GM06990 (cell line): ENCODE results near the gene ANKRD11.
"Not testable (repeated sequence)": the region's sequence is repeated elsewhere in the genome, so short reads cannot be mapped to it uniquely, and the experiment has no call there.

Experiments used
- DNase-seq: peaks from one replicate; pipeline ENCODE4 v3.0.0-alpha.2; 2011; ENCODE audit not compliant: insufficient read length; ENCODE audit errors: extremely low read depth
- H3K27me3 ChIP-seq: replicated peaks from 2 replicates; pipeline ENCODE4 v1.6.0; 2011; ENCODE audit warnings: low read length; ENCODE audit not compliant: control insufficient read depth, insufficient read depth
- H3K36me3 ChIP-seq: 2 replicates; pipeline ENCODE4 v1.5.1; 2011; ENCODE audit warnings: low read length; ENCODE audit not compliant: control insufficient read depth, insufficient read depth
- H3K4me3 ChIP-seq: replicated peaks from 2 replicates; pipeline ENCODE4 v1.5.1; 2011; ENCODE audit warnings: low read depth, mild to moderate bottlenecking, control low read depth, low read length
- TF ChIP-seq, protein P1 (sequence below): IDR thresholded peaks from 2 replicates; pipeline ENCODE4 v1.5.1; 2011; ENCODE audit warnings: low read length, control low read depth, mild to moderate bottlenecking, inconsistent platforms; ENCODE audit not compliant: insufficient read depth, poor library complexity, severe bottlenecking

ANKRD11 gene

DNA sequence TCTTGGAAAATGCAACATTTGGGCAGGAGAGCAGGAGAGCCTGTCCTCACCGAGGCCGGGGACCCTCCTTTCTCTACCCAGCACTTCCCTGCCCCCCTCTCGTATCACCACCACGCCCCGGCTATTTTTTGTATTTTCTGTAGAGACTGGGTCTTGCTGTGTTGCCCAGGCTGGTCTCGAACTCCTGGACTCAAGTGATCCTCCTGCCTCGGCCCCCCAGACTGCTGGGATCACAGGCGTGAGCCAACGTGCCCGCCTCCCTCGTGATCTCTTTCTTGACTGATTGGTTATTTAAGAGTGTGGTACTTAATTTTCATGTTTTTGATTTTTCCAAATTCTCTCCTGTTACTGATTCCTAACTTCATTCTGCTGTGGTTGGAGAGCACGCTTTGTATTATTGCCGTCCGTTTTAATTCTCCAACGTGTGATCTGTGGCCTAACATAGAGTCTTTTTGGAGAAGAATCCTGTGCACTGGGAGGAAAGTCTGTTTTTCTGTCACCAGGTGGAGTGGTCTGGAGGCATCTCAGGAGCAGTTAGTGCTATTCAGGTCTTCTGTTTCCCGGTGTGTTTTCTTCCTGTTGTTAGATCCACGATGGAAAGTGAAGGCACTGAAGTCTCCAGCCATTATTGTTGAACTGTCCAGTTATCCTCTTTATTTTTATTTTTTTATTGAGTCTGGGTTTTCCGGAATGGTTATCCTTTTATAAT lies 232.4 kb downstream of the ANKRD11 start:
- no peak for DNase-seq
- Histone ChIP-seq H3K36me3 (no peaks in the 10 kb centered on the region), H3K4me3 (no peak overlapping the region), H3K27me3 (no peaks in the 10 kb centered on the region)
- TF ChIP-seq, protein P1, sequence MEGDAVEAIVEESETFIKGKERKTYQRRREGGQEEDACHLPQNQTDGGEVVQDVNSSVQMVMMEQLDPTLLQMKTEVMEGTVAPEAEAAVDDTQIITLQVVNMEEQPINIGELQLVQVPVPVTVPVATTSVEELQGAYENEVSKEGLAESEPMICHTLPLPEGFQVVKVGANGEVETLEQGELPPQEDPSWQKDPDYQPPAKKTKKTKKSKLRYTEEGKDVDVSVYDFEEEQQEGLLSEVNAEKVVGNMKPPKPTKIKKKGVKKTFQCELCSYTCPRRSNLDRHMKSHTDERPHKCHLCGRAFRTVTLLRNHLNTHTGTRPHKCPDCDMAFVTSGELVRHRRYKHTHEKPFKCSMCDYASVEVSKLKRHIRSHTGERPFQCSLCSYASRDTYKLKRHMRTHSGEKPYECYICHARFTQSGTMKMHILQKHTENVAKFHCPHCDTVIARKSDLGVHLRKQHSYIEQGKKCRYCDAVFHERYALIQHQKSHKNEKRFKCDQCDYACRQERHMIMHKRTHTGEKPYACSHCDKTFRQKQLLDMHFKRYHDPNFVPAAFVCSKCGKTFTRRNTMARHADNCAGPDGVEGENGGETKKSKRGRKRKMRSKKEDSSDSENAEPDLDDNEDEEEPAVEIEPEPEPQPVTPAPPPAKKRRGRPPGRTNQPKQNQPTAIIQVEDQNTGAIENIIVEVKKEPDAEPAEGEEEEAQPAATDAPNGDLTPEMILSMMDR = no peak

DNA sequence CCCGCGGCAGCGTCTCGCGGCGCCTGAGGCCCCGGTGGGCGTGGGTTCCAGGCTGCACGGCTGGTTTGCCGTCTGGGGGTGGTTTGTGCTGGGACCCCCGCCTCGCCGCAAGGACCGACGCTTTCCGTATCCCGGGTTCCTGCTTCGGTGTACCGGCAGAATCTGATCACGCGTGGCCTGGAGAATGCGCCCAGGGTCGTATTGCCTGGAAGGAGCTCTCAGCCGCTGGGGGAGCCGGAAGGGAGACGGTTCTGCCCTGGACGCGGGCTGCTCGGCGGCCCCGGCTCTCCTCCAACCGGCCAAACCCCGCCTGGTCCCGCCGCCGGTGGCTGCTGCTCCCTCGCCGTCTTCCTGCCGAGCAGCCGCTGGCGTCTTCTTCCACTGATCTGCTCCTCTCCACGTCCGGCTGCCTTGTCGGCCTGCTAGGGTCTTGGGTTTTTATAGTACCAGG lies 233.1 kb downstream of the ANKRD11 start:
- Histone ChIP-seq H3K4me3 (no peak overlapping the region), H3K27me3 (no peaks in the 10 kb centered on the region), H3K36me3 (no peaks in the 10 kb centered on the region)
- TF ChIP-seq, protein P1 = no peak
- DNase-seq = no peak

DNA sequence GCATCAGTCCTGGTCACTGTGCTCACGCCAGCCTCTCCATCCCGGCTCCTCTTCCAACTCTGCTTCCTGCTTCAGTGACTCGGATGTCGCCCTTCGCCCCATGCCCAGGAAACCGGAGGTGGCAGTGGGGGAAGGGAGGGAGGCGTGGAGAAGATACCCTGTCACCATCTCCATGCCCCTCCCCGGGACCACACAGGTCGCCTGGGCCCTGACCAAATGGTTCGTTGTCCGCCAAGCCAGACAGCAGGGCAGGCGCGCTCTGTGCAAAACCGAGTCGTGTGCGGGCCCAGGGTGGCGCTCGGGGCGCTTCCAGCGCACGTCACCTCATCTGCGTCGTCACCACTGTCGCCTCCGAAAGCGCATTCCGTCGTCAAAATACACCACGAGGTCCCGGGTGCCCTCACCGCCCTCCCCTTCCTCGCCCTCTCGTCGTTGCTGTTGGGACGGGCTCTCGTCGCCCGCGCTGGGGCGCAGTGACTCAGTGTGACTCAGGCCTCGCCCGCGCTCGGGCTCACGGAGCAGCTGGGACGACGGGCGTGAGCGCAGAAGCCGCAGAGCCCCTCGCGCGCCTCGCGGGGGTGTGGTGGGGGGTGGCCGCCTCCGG lies 233.6 kb downstream of the ANKRD11 start:
- Histone ChIP-seq H3K4me3 (no peak overlapping the region), H3K27me3 (no peaks in the 10 kb centered on the region), H3K36me3 (no peaks in the 10 kb centered on the region)
- DNase-seq = no peak
- TF ChIP-seq, protein P1 = no peak

DNA sequence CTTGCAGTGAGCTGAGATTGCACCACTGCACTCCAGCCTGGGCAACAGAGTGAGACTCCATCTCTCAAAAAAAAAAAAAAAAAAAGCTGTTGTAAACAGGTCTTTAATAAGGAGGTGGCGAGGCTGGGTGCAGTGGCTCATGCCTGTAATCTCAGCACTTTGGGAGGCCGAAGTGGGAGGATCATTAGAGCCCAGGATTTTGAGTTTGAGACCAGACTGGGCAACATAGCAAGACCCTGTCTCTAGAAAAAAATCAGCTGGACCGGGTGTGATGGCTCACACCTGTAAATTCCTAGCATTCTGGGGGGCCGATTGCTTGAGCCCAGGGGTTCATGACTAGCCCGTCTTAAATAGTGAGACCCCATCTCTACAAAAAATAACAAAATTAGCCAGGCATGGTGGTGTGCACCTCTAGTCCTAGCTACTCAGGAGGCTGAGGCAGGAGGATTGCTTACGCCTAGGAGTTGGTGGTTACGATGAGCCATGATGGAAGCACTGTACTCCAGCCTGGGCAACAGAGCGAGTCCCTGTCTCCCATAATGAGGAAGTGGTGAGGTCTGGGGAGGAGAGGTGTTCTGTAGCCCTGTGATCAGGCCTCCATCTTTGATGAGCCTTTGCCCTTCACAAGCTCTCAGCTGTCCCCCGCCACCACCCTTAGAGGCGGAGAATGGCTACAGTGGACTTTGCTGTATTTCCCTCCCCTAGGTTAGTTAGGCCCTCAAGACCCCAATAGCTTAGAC lies 236.6 kb downstream of the ANKRD11 start:
- no peaks in the 10 kb centered on the region for H3K27me3 ChIP-seq
- no peak overlapping the region for H3K4me3 ChIP-seq
- TF ChIP-seq, protein P1 = no peak
- H3K36me3 ChIP-seq = no peaks in the 10 kb centered on the region
- no peak for DNase-seq

DNA sequence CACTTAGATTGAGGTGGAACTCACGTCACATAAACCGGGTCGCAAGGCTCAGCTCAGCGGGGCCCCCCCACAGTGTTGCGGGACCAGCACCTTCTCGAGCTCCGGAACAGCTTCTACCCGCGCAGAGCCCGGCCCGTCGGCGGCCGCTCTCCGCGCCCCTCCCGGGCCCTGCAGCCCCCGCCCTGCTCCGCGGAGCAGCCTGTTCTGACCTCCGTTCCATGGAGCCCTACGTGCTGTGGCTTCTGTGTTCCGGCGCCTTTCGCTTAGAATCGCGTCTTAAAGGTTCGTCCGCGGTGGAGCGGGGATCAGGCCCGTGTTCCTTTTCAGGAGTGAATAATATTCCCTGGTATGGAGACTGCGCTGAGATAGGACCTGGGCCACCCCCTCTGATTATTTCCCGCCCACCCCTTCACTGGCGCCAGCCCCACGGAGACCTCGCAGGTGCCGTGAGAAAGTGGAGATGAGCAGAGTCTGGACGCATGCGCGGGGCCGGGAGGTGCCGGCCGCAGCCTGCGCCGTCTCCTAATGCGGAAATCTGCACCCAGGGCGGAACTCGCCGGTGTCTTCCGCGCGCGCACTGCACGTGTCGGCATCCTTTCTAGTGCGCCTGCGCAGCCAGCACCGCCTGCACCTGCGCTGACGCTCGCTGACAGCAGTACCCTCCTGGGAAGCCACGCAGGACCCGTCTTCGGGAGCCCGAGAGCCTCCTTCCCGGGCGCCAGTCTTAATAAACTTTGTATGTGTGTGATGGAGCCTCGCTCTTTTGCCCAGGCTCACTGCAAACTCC lies 242.0 kb downstream of the ANKRD11 start:
- Histone ChIP-seq H3K36me3 (no peaks in the 10 kb centered on the region), H3K4me3 (no peak overlapping the region), H3K27me3 (no peaks in the 10 kb centered on the region)
- DNase-seq = no peak
- TF ChIP-seq, protein P1 = no peak

DNA sequence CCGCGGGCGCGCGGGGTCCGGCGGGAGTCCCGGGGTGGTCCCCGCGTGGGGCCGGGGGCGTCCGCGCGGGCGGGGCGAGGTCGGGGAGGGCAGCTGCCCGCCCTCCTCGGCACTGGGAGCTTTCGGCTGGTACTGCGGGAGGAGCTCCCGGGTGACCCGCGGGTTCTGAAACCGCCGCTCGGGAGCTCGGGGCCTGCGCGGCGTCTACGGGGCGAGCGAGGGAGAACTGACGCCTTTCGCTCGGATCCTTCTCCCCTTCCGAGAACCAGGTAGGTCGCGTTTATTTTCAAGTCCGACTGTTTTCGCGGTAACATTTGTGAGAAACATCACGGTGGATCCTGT lies 242.7 kb downstream of the ANKRD11 start:
- not testable (repeated sequence) for H3K36me3 ChIP-seq, H3K27me3 ChIP-seq, H3K4me3 ChIP-seq

More for the DNA sequence above, 242.7 kb downstream of the ANKRD11 start:
- DNase-seq = not testable (repeated sequence)
